Caki2 (cell line): ENCODE data around the gene SLC32A1. TPM values are rescaled to one million over a fixed set of nuclear protein-coding genes. Genes with fewer than 3 reads are reported as not detected.

Experiments used
- DNase-seq: peaks from one replicate; pipeline ENCODE4 v3.0.0-alpha.2; 2015; ENCODE audit warnings: low read depth
- in situ Hi-C: cut with HindIII; loops from 2 replicates; pipeline ENCODE4 v1.10.0; 2016; ENCODE audit warnings: low sequenced_read_pairs, low pct_unique_long_range_greater_than_20kb, mixed read lengths
- total RNA-seq: library from RNA; depleted of rRNA; stranded (reverse); fragments of >200 nt; shearing (Covaris generic); gene quantifications from 2 replicates; pipeline ENCODE4 v1.2.3, GENCODE V29; 2014; ENCODE audit warnings: low replicate concordance; rRNA removed

The SLC32A1 gene, protein sequence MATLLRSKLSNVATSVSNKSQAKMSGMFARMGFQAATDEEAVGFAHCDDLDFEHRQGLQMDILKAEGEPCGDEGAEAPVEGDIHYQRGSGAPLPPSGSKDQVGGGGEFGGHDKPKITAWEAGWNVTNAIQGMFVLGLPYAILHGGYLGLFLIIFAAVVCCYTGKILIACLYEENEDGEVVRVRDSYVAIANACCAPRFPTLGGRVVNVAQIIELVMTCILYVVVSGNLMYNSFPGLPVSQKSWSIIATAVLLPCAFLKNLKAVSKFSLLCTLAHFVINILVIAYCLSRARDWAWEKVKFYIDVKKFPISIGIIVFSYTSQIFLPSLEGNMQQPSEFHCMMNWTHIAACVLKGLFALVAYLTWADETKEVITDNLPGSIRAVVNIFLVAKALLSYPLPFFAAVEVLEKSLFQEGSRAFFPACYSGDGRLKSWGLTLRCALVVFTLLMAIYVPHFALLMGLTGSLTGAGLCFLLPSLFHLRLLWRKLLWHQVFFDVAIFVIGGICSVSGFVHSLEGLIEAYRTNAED
- total RNA-seq, result not detected in 2 replicates

DNA sequence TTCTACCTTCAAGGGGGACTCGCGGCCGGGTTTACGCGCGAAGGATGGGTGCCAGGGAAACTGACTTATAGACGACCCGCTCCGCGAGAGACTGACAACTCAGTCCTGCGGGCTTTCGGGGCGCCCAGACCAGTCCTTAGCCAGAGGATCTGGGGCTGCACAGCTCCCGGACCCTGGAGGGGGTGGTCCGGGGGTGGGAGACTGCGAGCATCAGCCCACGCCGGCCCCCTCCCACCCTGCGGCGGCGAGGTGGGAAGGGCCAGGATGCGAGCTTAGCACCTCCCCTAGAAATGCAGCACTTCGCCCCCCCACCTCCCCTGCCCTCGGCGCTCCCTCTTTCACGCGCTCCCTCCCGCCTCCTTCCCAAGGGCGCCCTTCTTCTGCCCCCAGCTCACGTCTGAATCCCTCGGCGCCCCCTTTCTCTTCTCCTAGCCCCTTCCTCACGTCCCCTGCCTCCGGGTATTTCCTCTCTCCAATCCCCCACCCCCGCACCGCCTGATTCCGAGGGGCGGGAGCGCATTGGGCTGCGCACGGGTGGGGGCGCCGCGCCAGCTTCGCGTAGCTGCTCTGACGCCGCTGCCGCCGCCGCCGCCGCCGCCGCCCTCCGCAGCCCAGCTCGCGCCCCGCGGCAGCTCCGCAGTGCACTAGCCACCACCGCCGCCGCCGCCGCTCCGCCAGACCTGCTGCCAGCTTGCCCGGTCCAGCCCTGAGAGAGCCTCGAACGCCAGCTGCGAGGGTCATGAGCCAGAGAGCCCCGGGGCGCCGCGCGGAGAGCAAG lies at the start of gene SLC32A1:
TSS of gene SLC32A1 (plus strand) at position 639 of the 778 bp plus-strand sequence. CDS start 239 bp downstream, outside the sequence.
- in situ Hi-C loops, result no loop called here

DNA sequence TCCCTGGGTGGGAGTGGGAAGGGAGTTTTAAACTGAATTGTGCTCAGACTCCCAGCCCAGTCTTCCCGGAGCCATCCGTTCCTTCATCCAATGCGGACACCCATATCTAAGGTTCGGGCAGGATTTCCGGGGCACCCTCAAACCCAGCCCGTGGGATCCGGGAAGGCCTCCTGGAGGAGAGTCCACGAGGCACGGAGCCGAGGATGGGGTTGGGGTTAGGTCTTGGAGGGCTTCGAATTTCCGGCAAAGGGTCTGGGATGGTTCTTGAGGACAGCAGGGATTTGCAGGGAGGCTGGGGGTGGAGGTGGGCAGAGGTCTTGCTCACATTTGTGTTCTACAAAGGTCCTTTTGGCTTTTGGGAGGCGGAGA lies 49.5 kb upstream of the SLC32A1 start:
- DNase-seq, result no peak
- in situ Hi-C loops, result no loop called here

More for the DNA sequence above, at the start of gene SLC32A1:
- DNase-seq, result no peak

DNA sequence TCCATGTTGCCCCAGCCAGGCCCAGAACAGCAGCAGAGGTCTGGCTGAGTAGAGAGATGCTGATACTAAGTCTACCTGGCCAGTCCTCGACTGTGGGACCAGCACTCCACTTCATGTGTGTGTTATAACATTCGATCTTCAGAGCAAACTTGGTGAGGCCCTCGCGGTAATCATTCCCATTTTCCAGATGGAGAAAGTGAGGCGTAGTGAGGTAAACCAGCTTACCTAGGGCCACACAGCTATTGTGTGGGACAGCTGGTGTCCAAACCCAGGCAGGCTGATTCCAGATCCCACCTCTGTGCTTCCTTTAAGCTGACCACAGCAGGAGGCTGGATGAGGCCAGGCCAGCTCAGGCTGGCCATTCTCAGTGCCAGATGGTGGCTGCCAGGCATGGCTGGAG lies 47.7 kb upstream of the SLC32A1 start:
- no peak for DNase-seq
- in situ Hi-C loops, result no loop called here

GRCh38 chr20:38680500-38681306 lies 43.6 kb upstream of the SLC32A1 start:
- in situ Hi-C loops, result no loop called here
- peak; percentile 33 for DNase-seq

- no peak for DNase-seq
- in situ Hi-C loops, result no loop called here
Measured at GRCh38 chr20:38685271-38685670, 39.0 kb upstream of the SLC32A1 start.

GRCh38 chr20:38685853-38686473 lies 38.3 kb upstream of the SLC32A1 start:
- peak; percentile 41 for DNase-seq

GRCh38 chr20:38692436-38693411 lies 31.6 kb upstream of the SLC32A1 start:
- DNase-seq, result peak; percentile 72
- in situ Hi-C loops, result no loop called here

More at GRCh38 chr20:38685853-38686473, 38.3 kb upstream of the SLC32A1 start:
- in situ Hi-C loops, result no loop called here

GRCh38 chr20:38697306-38697705 lies 27.0 kb upstream of the SLC32A1 start:
- in situ Hi-C loops, result no loop called here
- no peak for DNase-seq

DNA sequence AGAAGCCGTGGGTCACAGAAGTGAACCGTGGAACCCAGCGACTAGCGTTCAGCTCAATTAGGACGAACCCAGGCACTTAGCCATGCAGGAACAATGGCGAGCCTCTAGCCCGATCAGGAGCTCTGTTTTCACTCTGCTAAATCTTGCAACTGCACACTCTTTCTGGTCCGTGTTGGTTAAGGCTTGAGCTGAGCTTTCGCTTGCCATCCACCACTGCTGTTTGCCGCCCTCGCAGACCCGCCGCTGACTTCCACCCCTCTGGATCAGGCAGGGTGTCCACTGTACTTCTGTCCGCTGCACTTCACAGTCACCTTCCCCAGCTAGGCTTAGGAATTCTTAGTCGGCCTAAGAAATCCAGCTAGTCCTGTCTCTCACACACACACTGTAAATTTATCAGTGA lies 25.7 kb upstream of the SLC32A1 start:
- in situ Hi-C loops, result no loop called here
- DNase-seq, result no peak

- no peak for DNase-seq
- in situ Hi-C loops, result no loop called here
Measured at GRCh38 chr20:38700141-38700540, 24.1 kb upstream of the SLC32A1 start.

DNA sequence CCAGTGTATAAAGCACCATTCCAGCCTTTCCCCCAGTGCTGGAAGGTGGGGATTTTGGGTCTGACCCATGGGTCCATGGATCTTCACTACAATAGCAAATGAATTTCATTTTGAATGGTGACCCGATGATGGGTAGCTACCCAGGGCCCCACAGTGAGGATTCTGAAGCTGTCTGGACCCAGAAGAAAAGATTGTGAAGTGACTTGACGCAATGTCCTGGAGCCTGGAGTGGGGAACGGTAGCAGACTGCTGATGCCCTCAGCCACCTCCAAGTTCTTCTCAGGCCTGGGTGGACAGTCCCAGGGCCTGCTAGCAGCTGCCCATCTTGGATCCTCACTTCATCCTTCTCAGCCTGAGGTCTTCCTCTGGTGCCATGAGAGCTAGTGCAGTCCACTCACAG lies 23.4 kb upstream of the SLC32A1 start:
- no peak for DNase-seq
- in situ Hi-C loops, result no loop called here

GRCh38 chr20:38703526-38703925 lies 20.8 kb upstream of the SLC32A1 start:
- no peak for DNase-seq
- in situ Hi-C loops, result no loop called here

DNA sequence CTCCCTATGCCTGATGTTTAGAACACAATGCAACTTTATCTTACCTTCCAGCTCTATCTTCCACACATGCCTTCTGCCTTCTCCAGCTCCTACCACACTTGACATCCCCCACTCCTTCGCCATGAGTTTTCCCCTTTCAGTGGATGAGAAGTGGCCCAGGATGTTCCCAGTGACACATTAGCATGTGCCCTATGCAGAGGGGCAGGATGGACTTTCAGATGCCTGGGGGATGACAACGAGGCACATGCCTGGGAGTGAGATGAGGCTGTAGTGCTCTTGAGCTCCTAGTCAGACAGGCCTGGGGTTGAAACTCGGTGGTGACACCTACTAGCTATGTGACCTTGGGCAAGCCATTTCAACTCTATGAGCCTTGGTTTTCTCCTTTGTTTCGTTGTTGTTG lies 20.1 kb upstream of the SLC32A1 start:
- no peak for DNase-seq
- in situ Hi-C loops, result no loop called here

DNA sequence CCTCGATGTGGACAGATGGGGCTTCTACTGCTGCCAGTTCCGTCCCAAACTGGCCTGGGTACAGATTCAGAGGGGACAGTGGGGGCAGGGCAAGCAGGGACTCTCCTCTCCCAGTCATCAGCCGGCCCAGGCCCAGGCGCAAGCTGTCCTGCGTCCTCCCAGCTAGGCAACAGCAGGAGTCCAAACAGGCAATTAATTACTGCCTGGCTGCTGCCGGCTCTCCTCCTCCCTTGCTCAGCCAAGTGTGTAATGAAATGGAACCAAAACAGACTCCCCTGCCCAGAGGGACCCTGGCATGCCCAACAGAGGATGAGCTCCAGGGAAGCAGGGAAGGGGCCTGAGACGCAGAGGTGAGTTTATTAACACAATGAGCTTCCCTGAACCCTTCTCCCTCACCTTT lies 17.8 kb upstream of the SLC32A1 start:
- DNase-seq, result no peak
- in situ Hi-C loops, result no loop called here

DNA sequence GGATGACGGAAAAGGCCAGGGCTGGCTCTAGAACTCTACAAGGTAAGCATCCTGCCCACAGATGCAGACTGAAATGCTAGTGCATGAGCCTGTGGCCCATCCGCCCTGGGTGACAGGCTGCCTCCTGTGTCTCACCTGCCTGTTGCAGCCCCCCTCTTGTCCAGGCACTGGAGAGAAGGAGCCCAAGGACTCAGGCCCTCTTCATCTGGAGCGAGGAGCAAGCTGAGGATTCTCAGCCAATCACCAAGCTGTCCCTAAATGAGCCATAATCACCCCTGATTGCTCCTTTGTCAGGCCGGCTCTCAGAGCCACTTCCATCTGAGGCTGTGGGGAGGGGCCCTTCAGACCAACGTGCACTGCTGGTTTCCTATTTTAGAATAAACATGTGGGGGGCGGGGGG lies 10.0 kb upstream of the SLC32A1 start:
- no peak for DNase-seq

DNA sequence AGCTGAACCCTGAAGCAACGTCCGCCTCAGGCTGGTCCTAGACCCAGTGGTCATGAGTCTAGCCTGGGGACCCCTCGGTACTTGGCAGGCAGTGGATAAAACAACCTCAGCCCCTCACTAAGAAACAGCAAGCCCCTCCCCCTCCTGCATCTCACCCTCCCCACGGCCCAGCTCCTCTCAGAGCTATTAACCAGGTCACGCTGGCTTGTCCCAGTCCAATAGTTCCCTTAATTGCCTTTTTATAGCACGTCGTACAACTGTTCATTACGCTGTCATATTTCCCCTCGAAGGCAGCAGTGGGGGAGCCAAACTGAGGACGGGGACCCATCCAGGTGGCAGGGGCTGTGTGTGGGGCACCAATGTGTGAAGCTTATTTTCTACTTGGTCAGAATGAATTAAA lies 8.6 kb upstream of the SLC32A1 start:
- DNase-seq, result no peak
- in situ Hi-C loops, result no loop called here

More for the DNA sequence above, 10.0 kb upstream of the SLC32A1 start:
- in situ Hi-C loops, result no loop called here

- in situ Hi-C loops, result no loop called here
- no peak for DNase-seq
Measured at GRCh38 chr20:38722683-38723016, 1.6 kb upstream of the SLC32A1 start.
